ENCODE results near the gene TAMALIN.

Gene TAMALIN

DNA sequence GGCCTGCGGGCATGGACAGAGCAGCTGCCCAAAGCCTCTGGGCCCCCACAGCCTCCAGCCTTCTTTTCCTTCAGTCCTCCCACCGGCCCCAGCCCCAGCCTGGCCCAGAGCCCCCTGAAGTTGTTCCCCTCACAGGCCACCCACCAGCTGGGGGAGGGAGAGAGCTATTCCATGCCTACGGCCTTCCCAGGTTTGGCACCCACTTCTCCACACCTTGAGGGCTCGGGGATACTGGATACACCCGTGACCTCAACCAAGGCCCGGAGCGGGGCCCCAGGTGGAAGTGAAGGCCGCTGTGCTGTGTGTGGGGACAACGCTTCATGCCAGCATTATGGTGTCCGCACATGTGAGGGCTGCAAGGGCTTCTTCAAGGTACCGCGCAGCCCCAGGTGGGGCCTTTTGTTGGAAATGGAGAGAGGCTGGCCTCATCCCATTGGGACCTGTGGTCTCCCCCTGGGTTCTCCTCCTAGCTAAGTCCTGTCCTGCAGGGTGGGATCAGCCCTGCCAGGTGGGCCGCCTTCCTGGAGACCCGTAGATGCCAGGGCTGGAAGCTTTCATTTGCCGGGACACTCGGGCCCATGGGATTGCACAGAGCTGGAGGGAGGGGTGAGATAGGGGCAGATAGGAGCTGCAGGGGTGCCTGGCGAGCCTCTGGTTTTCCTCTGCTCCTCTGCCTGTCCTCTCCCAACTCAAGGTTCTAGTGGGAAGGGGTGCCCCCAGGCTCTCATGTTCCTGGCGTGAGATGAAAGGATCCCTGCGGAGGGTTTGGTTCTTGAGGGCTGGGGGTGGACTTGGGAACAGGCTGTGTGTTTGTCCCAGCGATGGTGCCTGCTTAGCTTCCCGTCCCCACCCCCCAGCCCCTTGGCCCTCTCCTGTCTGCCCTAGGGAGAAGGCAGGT is 48.3 kb downstream of the TAMALIN start:
- no peak overlapping the region for H3K27ac Mint-ChIP-seq
- H3K4me3 Mint-ChIP-seq, result no peak overlapping the region
- H3K9me3 Mint-ChIP-seq, result no peaks in the 10 kb centered on the region
- no peaks in the 10 kb centered on the region for H3K27me3 Mint-ChIP-seq (ENCODE audit: low read depth)
- H3K4me1 Mint-ChIP-seq (ENCODE audit: low read depth), result peaks cover 18% of the 10 kb centered on the region
- no peak for DNase-seq (ENCODE audit: low spot score)
- H3K36me3 Mint-ChIP-seq (ENCODE audit: low read depth), result no peaks in the 10 kb centered on the region

DNA sequence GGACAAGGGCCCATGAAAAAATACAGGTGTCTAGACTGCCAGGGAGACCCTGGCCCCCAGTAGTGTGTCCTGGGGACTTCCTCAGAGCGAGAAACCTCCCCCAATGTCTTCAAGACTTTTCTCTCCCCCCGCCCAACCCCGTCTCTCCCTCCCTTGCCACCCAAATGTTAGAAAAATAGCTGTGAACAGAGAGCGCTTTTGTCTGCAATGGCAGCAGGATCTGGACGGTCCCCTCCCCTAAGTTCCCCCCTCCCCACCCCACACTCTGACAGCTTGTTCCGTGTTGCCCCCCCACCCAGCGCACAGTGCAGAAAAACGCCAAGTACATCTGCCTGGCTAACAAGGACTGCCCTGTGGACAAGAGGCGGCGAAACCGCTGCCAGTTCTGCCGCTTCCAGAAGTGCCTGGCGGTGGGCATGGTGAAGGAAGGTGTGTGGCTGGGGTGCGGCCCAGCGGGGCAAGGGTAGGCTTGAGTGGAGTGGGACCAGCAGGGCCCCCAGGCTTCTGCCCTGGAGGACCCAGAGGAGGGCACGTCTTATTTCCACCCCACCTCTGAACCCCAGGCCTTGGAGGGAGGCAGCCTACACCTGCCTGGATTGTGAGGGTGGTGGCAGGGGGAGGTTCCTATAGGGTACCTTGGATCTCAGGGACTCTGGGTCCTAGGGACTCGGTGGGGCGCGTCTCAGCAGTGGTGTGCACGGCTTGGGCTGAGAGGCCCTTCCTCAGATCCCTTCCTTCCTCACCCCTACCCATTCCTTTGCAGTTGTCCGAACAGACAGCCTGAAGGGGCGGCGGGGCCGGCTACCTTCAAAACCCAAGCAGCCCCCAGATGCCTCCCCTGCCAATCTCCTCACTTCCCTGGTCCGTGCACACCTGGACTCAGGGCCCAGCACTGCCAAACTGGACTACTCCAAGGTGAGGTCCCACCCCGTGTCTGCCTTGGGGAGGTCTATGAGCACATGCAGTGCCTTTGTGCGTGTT is 49.3 kb downstream of the TAMALIN start:
- no peak for DNase-seq (ENCODE audit: low spot score)
- Mint-ChIP-seq H3K27ac (no peak overlapping the region), H3K4me3 (no peak overlapping the region), H3K4me1 (ENCODE audit: low read depth) (peaks cover 13% of the 10 kb centered on the region), H3K36me3 (ENCODE audit: low read depth) (no peaks in the 10 kb centered on the region), H3K9me3 (no peaks in the 10 kb centered on the region), H3K27me3 (ENCODE audit: low read depth) (no peaks in the 10 kb centered on the region)

GRCh38 chr12:52056801-52057637 is 50.3 kb downstream of the TAMALIN start:
- no peak overlapping the region for H3K27ac Mint-ChIP-seq
- peaks cover 7% of the 10 kb centered on the region for H3K4me1 Mint-ChIP-seq (ENCODE audit: low read depth)
- no peaks in the 10 kb centered on the region for H3K9me3 Mint-ChIP-seq
- no peaks in the 10 kb centered on the region for H3K27me3 Mint-ChIP-seq (ENCODE audit: low read depth)
- no peak overlapping the region for H3K4me3 Mint-ChIP-seq
- DNase-seq (ENCODE audit: low spot score), result no peak
- H3K36me3 Mint-ChIP-seq (ENCODE audit: low read depth), result no peaks in the 10 kb centered on the region

GRCh38 chr12:52057638-52058576 is 51.2 kb downstream of the TAMALIN start:
- Mint-ChIP-seq H3K36me3 (ENCODE audit: low read depth) (no peaks in the 10 kb centered on the region), H3K4me3 (no peak overlapping the region), H3K27me3 (ENCODE audit: low read depth) (no peaks in the 10 kb centered on the region), H3K27ac (no peak overlapping the region), H3K9me3 (no peaks in the 10 kb centered on the region), H3K4me1 (ENCODE audit: low read depth) (no peaks in the 10 kb centered on the region)
- no peak for DNase-seq (ENCODE audit: low spot score)

DNA sequence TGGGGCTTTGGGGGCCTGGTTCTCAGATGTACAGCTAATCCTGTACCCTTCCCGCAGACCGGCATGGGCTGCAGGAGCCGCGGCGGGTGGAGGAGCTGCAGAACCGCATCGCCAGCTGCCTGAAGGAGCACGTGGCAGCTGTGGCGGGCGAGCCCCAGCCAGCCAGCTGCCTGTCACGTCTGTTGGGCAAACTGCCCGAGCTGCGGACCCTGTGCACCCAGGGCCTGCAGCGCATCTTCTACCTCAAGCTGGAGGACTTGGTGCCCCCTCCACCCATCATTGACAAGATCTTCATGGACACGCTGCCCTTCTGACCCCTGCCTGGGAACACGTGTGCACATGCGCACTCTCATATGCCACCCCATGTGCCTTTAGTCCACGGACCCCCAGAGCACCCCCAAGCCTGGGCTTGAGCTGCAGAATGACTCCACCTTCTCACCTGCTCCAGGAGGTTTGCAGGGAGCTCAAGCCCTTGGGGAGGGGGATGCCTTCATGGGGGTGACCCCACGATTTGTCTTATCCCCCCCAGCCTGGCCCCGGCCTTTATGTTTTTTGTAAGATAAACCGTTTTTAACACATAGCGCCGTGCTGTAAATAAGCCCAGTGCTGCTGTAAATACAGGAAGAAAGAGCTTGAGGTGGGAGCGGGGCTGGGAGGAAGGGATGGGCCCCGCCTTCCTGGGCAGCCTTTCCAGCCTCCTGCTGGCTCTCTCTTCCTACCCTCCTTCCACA is 52.0 kb downstream of the TAMALIN start:
- H3K4me3 Mint-ChIP-seq, result no peak overlapping the region
- no peaks in the 10 kb centered on the region for H3K9me3 Mint-ChIP-seq
- H3K27me3 Mint-ChIP-seq (ENCODE audit: low read depth), result no peaks in the 10 kb centered on the region
- no peak for DNase-seq (ENCODE audit: low spot score)
- no peaks in the 10 kb centered on the region for H3K4me1 Mint-ChIP-seq (ENCODE audit: low read depth)
- no peaks in the 10 kb centered on the region for H3K36me3 Mint-ChIP-seq (ENCODE audit: low read depth)
- no peak overlapping the region for H3K27ac Mint-ChIP-seq

DNA sequence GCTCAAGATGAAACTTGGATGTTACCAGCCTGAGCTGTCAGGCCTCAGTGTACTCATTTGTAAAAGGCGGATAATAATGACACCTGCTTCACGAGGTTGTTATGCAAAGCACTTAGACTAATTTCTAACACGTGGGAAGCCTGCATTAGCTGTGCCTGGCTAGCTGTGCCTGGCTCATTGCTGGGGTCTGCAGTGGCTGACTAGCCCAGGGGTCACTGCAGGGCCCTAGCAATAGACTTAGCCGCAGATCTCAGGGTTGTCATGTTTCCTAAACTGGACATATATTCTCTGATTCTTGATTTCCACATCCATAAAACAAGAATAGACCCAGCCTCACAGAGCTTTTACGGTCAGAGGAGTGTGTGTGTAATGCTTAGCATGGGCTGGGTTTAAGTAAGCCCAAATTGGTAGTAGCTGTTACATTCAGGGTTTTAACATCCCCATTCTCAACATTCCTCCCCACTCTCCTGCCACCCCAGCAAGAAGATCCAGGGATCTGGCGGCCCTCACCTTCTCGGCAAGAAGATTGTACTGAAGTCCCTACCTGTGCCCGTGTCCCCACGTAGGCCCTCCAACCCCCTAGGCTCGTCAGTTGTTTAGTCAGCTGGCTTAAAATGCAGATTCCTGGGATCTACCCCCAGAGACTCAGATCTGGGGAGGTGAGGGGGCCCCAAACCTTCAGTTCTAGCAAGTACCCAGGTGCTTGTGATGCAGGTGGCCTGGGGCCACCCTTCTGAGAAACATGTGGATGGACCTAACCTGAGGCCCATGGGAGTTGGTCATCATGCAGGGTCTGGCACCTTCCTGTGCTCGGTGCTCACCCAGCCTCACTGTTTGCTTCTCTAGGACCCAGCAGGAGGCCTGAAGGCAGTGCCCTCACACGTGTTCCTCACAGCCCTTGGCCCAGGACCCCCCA is 53.1 kb downstream of the TAMALIN start:
- no peak for DNase-seq (ENCODE audit: low spot score)
- Mint-ChIP-seq H3K27ac (no peak overlapping the region), H3K27me3 (ENCODE audit: low read depth) (no peaks in the 10 kb centered on the region), H3K9me3 (no peaks in the 10 kb centered on the region), H3K4me1 (ENCODE audit: low read depth) (no peaks in the 10 kb centered on the region), H3K36me3 (ENCODE audit: low read depth) (no peaks in the 10 kb centered on the region), H3K4me3 (no peak overlapping the region)

DNA sequence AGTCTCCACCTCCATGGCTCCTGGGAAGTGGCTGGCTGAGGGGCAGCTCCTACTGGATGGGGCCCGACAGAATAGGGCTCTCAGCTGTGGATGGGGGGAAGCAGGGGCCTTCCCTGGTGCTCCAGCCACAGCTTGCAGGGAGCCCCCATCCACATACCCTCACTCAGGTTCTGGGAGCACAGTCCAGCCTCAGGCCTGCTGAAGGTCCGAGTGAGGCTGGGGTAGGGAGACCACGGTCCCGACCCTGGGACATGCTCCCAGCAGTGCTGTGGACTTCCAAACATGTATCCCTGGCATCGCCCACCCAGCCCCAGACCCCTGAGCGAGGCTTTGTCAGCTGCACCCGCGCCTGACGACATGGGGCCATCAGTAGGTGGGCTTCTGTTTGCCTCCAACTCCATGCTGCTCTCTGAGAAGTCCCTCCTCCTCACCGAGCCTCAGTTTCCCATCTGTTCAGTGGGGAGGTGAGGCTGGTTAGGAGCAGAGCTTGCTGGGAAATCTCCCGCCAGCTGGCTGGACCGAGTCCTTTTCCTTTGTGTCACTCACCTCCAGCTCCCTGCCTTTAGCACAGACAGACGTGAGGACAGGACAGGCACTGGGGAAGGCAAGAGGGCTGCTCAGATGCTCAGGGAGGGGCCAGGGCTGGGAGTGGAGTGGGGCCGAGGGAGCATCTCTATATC is 53.9 kb downstream of the TAMALIN start:
- no peak overlapping the region for H3K27ac Mint-ChIP-seq
- no peak for DNase-seq (ENCODE audit: low spot score)
- no peaks in the 10 kb centered on the region for H3K36me3 Mint-ChIP-seq (ENCODE audit: low read depth)
- no peaks in the 10 kb centered on the region for H3K27me3 Mint-ChIP-seq (ENCODE audit: low read depth)
- H3K4me1 Mint-ChIP-seq (ENCODE audit: low read depth), result no peaks in the 10 kb centered on the region
- H3K9me3 Mint-ChIP-seq, result no peaks in the 10 kb centered on the region
- H3K4me3 Mint-ChIP-seq, result no peak overlapping the region

DNA sequence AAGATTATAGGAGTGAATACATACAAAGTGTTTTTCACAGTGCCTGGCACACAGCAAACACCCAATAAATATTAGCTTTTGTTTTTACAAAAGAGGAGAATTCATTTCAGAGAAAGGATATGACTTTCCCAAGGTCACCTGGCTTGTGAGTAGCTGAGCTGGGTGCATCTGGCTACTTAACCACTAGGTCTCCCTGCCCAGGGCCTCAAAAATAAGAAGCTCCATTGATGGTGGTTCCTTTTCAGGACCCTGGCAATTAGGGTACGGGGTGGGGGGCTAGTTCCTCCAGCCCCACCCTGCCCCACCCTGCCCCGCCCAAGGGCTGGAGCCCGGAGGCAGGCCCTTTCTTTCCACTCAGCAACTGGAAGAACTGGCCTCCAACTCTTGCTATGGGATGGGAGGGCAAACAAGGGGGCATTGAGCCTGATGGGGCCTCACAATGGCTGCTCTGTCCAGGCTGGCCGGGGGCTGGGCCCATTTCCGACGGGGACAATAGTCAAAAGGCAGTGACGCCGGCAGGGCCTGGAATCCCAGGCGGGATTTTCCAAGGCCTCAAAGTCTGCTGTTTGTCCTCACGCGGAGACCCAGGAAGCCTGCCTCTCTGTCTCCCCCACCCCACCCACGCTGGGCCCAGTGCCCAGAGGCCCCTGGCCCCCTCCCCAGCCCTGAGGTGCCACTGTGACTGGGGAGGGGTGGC is 54.9 kb downstream of the TAMALIN start:
- no peak for DNase-seq (ENCODE audit: low spot score)
- H3K9me3 Mint-ChIP-seq, result no peaks in the 10 kb centered on the region
- no peak overlapping the region for H3K4me3 Mint-ChIP-seq
- no peaks in the 10 kb centered on the region for H3K36me3 Mint-ChIP-seq (ENCODE audit: low read depth)
- H3K4me1 Mint-ChIP-seq (ENCODE audit: low read depth), result peaks cover 3% of the 10 kb centered on the region
- H3K27ac Mint-ChIP-seq, result no peak overlapping the region
- no peaks in the 10 kb centered on the region for H3K27me3 Mint-ChIP-seq (ENCODE audit: low read depth)

- no peaks in the 10 kb centered on the region for H3K27me3 Mint-ChIP-seq (ENCODE audit: low read depth)
- H3K4me1 Mint-ChIP-seq (ENCODE audit: low read depth), result peaks cover 5% of the 10 kb centered on the region
Measured at GRCh38 chr12:52062167-52063081, 55.7 kb downstream of the TAMALIN start.

More at GRCh38 chr12:52062167-52063081, 55.7 kb downstream of the TAMALIN start:
- no peak overlapping the region for H3K4me3 Mint-ChIP-seq
- H3K36me3 Mint-ChIP-seq (ENCODE audit: low read depth), result no peaks in the 10 kb centered on the region
- no peak overlapping the region for H3K27ac Mint-ChIP-seq
- no peaks in the 10 kb centered on the region for H3K9me3 Mint-ChIP-seq
- no peak for DNase-seq (ENCODE audit: low spot score)
